Colonic mucosa (tissue), 4 donors: Measurements from ENCODE around the gene KLF3. TPM values are rescaled to one million over a fixed set of nuclear protein-coding genes. Genes with fewer than 3 reads are reported as not detected.

Source experiments
- DNase-seq: peaks from one replicate; pipeline ENCODE4 v3.0.0-alpha.2; 2020
- H3K27ac ChIP-seq: fragments of 200-600 bp; one replicate; pipeline ENCODE4 v1.8.0; 2021
- H3K27me3 ChIP-seq: fragments of 200-600 bp; one replicate; pipeline ENCODE4 v1.8.0; 2021
- H3K36me3 ChIP-seq: fragments of 200-600 bp; one replicate; pipeline ENCODE4 v1.8.0; 2021
- H3K4me1 ChIP-seq: fragments of 200-600 bp; one replicate; pipeline ENCODE4 v1.8.0; 2021; ENCODE audit warnings: mild to moderate bottlenecking
- H3K4me3 ChIP-seq: fragments of 200-600 bp; one replicate; pipeline ENCODE4 v1.8.0; 2021
- H3K9ac ChIP-seq, 2 donors: one replicate each; pipeline ENCODE4 v1.7.0; 2013; ENCODE audit warnings: control low read depth in 2 of 2, low read depth in 2 of 2, low read length in 2 of 2
- H3K9me3 ChIP-seq: fragments of 200-600 bp; one replicate; pipeline ENCODE4 v1.8.0; 2021
- intact Hi-C: fragments of 100-400 bp; cut with DNase I; formaldehyde crosslinking; loops from one replicate; pipeline ENCODE4 v1.14.1; 2022
- total RNA-seq, 2 donors: library from RNA; stranded (reverse); fragmentation: NEBNext Ultra II Directional in 1 of 2; extraction: Animal tissue kit (Norgen Biotek cat#: 25700) in 1 of 2; gene quantifications; one replicate each; pipeline ENCODE4 v1.2.1, GENCODE V29; 2021
- TF ChIP-seq, protein P1 (sequence below): fragments of 200-600 bp; IDR thresholded peaks from one replicate; pipeline ENCODE4 v1.8.0; 2022; ENCODE audit warnings: antibody characterized with exemption, mild to moderate bottlenecking
- donor health status: healthy.
- donor health status: DM: no; HTN: no; CAD: no.
- donor health status: DM: no; HTN: no; CAD: no.

The KLF3 gene
- total RNA-seq, 2 donors from 2014 or later: 87.1 to 116 TPM

DNA sequence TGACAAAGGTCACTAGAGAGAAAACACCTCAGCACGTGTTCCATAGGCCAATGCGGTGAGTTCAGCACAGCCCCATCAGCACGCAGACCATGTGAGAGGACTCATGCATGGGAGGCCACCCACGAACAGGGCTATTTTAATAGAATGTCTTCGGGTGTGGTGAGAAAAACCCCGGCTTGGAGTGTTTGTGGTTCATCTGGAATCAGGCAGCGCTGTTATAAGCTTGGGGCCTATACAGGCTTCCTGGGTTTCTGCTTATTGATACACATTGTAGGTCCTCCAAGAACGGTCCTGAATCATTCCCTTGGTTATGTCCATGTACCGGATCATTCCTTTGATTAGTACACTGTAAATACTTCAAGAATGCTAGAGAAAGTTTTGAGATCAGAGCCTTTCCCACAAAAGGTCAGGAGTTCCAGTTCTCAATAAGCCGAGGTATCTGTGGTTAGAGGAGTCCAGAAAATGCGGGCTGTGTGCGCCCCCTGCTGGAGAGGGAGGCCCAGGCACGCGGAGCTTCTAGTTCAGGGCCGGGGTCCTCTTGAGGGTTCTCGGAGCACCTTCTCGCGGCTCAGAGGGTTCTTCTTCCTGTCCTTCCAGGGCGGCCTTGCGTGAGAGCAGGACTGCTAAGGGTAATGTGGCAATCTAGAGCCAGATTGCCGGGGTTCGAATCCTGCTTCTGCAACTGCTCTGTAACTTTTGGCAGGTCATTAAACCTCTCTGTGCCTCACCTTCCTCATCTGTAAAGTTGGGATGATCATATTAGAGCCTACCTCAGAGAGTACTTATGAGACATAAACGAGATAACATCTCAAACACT, 67.0 kb downstream of the KLF3 start:
- DNase-seq: peak; percentile 93
- Histone ChIP-seq H3K27me3 (no peaks in the 10 kb centered on the region), H3K36me3 (no peaks in the 10 kb centered on the region), H3K27ac (peak overlapping the region; percentile 37), H3K4me3 (no peak overlapping the region), H3K9me3 (no peaks in the 10 kb centered on the region), H3K9ac (peak overlapping the region in 1 of 2 donors; percentile 16), H3K4me1 (peaks cover 6% of the 10 kb centered on the region)
- TF ChIP-seq, protein P1, sequence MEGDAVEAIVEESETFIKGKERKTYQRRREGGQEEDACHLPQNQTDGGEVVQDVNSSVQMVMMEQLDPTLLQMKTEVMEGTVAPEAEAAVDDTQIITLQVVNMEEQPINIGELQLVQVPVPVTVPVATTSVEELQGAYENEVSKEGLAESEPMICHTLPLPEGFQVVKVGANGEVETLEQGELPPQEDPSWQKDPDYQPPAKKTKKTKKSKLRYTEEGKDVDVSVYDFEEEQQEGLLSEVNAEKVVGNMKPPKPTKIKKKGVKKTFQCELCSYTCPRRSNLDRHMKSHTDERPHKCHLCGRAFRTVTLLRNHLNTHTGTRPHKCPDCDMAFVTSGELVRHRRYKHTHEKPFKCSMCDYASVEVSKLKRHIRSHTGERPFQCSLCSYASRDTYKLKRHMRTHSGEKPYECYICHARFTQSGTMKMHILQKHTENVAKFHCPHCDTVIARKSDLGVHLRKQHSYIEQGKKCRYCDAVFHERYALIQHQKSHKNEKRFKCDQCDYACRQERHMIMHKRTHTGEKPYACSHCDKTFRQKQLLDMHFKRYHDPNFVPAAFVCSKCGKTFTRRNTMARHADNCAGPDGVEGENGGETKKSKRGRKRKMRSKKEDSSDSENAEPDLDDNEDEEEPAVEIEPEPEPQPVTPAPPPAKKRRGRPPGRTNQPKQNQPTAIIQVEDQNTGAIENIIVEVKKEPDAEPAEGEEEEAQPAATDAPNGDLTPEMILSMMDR: peak; percentile 94
- intact Hi-C loops: loop anchor here (2.0 kb wide), 3 partner anchors 412 to 670 kb away; no protein-coding TSS in a partner anchor

DNA sequence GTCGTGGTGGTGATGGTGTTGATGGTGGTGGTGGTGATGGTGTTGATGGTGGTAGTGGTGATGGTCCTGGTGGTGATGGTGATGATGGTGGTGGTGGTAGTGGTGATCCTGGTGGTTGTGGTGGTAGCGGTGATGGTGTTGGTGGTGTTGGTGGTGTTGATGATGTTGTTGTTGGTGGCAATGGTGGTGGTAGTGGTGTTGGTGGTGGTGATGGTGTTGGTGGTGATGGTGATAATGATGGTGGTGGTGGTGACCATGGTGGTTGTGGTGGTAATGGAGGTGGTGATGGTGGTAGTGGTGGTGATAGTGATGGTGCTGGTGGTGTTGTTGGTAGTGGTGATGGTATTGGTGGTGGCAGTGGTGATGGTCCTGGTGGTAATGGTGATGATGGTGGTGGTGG, 69.7 kb downstream of the KLF3 start:
- TF ChIP-seq, protein P1: no peak
- intact Hi-C loops: no loop called here
- DNase-seq: no peak
- Histone ChIP-seq H3K27ac (no peak overlapping the region), H3K4me3 (no peak overlapping the region), H3K4me1 (peaks cover 6% of the 10 kb centered on the region), H3K9ac (no peak overlapping the region), H3K9me3 (no peaks in the 10 kb centered on the region), H3K27me3 (no peaks in the 10 kb centered on the region), H3K36me3 (no peaks in the 10 kb centered on the region)

DNA sequence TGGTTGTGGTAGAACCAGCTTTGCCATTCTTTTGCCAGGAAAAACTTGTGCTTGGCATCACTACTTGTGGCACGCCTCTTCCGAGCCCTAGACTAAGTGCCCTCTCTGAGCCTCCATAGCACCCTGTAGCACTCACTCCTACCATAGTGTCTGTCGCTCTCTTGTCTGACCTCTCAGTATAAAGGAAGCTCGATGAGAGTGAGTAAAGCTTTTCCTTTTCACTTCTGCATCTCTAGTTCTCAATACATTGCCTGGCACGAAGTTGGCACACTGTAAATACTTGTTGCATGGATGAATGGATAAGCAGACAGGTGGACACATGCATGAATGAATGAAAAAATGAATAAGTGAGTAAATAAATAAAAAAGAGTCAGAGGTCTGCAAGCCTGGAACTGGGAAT, 70.4 kb downstream of the KLF3 start:
- no peak overlapping the region for H3K9ac ChIP-seq
- TF ChIP-seq, protein P1: no peak
- no peaks in the 10 kb centered on the region for H3K9me3 ChIP-seq
- DNase-seq: no peak
- intact Hi-C loops: no loop called here
- no peak overlapping the region for H3K27ac ChIP-seq
- H3K36me3 ChIP-seq: no peaks in the 10 kb centered on the region
- no peak overlapping the region for H3K4me3 ChIP-seq
- peaks cover 6% of the 10 kb centered on the region for H3K4me1 ChIP-seq
- no peaks in the 10 kb centered on the region for H3K27me3 ChIP-seq

DNA sequence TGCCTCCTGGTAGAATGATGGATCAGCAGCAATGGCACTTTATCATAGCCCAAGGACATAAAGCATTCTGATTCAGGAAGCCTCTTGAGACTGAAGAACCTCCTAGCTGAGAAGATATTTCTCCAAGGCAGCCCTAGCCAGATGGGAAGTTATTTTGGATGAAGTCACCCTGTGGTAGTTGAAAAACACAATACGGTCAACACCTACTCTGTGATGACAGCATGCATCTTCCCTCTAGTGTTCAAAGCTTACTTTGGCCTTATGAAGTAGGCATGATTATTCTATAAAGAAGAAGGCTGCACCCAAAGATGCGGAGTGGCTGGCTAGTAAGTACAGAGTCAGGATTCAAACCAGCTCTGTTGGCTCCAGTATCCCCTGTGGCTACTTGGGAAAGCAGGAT, 70.9 kb downstream of the KLF3 start:
- Histone ChIP-seq H3K27me3 (no peaks in the 10 kb centered on the region), H3K9ac (no peak overlapping the region), H3K4me3 (no peak overlapping the region), H3K27ac (no peak overlapping the region), H3K9me3 (no peaks in the 10 kb centered on the region), H3K4me1 (peaks cover 6% of the 10 kb centered on the region), H3K36me3 (no peaks in the 10 kb centered on the region)
- TF ChIP-seq, protein P1: no peak
- intact Hi-C loops: no loop called here
- no peak for DNase-seq

DNA sequence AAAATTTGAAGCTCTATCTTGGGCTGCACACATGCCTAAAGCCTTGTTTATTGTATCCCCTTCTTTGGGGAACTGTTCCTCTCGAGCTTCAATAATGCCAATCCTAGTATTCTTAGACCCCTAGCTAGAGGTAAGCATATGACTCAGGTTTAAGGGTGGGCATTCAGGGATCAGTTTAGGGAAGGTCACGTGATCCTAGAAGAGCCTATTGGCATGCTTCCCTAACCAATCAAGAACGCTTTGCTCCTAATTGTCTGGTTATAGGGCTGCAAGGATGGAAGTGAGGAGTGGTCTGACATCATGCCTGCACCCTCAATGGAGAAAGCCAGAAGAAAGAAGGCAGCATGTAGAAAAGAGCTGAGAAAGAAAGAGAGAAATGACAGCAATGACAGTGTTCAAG, 71.9 kb downstream of the KLF3 start:
- no peaks in the 10 kb centered on the region for H3K27me3 ChIP-seq
- no peak overlapping the region for H3K9ac ChIP-seq
- H3K9me3 ChIP-seq: no peaks in the 10 kb centered on the region
- H3K27ac ChIP-seq: no peak overlapping the region
- intact Hi-C loops: no loop called here
- H3K4me3 ChIP-seq: no peak overlapping the region
- DNase-seq: no peak
- H3K4me1 ChIP-seq: peaks cover 4% of the 10 kb centered on the region
- H3K36me3 ChIP-seq: no peaks in the 10 kb centered on the region
- TF ChIP-seq, protein P1: no peak
